ENCODE results near the gene ADAMTS17.

The ADAMTS17 gene

DNA sequence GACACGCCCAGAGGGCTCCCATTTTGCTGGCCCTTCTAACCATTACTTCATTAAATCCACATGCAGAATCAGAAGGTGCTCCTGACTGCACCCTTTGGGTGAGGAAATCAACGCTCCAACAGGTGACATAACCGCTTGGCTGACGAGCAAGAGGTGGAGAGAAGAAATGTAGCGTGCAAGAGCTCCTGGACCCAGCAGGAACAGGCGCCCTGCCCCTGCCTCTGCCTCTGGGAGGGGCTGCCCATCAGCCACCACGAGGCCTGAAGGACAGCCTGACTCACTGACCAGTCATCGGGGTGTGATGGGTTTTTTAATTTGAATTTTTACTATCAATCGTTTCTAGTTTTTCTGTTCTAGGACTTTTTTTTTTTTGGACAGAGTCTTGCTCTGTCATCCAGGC, 218.2 kb downstream of the ADAMTS17 start:
- no peak for DNase-seq

DNA sequence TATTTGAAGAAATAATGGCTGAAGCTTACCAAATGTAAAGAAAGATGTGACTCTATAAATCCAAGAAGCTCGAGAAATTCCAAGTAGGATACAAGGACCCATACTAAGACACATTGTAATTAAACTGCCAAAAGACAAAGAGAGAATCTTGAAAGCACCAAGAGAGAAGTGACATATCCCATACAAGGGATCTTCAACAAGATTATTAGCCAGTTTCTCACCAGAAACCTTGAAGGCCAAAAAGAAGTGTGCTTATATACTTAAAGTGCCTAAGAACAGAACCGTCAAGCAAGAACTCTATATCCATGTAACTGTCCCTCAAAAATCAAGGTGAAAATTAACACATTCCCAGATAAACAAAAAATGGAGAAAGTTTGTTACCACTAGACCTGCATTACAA, 220.5 kb downstream of the ADAMTS17 start:
- no peak for DNase-seq

DNA sequence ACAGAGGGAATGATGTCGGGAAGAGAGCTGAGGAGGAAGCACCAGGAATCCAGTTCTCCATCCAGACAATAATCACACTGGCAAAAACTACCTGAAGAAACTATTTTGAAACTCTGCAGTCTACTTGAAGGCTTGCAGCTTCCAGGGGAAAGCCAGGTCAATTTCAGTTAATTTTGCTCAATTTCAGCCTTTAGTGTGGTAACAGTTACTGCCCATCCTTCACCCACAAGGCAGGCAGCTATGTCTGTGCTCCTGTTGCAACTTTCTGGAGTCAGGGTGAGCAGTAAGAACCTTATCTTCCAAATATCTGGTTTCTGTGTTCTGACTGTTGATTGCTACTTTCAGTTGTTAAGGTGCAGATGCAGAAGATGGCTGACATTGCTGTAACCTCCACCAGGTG, 221.7 kb downstream of the ADAMTS17 start:
- DNase-seq: no peak

DNA sequence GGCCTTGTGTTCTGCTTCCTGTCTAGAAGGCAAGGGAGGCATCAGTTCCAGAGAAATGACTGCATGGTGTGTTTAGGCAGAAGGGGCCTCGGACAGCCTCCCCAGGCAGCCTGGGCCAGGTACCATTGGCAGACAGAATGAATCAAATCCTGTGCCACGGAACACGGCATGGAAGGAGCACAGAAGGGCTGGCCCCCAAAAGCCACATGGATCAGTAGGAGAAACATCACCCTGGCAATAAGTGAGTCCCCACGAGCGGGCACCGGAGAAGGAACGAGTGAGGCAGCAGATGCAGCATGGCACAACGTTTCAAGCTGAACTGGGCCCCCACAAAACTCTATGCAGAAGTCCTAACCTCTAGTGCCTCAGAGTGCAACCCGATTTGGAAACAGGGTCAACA, 223.2 kb downstream of the ADAMTS17 start:
- DNase-seq: no peak

DNA sequence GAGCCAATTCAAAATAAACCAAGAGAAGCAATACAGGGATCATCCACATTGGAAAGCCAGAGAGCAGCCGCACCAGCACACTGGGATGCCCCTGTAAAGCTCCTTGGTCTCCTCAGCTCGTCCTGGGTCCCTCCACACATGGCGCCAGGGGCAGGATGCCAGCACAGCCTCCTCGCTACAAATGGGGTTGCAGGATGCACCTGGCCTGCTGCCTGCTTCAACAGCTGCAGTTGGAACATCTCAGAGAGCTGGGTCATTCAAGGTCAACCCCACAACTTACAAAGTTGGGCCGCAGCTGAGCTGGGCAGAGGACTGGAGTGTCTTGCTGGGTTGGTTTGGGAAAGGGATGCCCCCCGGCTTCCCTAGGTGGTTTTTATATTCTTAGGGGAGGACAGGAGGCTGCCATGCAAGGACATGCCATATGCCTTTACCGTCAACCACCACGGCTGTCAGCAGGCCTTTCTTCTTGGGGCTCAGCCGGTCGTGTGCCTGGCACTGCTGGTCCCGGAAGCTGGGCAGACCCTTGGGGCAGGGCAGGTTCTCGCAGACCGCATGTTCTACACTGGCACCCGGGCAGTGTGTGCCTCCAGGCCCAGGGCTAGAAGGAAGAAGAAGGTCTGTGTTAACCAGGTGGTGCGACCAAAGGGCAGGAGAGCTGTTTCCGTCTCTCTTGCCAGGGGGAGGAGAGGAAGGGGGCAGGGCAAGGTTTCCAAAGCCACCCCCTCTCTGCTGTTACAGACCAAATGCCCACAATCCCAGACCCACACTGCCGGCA, 225.2 kb downstream of the ADAMTS17 start:
- no peak for DNase-seq

DNA sequence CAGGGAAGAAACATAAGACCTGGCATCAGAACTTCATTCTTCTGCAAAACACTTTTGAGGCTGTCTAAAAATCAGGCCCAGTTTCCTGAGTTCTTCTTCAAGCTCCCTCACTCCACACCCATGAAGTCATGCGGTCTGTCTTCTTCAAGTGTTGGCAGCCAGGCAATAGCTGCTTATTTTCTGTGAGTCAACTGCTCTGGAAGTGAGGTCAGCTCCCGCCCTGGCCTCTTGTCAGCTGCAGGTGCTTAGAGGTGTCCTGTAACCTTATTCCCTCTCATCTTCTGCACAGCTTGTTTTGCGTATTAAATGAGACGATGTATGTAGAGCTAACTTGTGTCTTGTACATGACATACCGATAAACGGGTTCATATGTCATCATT, 226.1 kb downstream of the ADAMTS17 start:
- no peak for DNase-seq

DNA sequence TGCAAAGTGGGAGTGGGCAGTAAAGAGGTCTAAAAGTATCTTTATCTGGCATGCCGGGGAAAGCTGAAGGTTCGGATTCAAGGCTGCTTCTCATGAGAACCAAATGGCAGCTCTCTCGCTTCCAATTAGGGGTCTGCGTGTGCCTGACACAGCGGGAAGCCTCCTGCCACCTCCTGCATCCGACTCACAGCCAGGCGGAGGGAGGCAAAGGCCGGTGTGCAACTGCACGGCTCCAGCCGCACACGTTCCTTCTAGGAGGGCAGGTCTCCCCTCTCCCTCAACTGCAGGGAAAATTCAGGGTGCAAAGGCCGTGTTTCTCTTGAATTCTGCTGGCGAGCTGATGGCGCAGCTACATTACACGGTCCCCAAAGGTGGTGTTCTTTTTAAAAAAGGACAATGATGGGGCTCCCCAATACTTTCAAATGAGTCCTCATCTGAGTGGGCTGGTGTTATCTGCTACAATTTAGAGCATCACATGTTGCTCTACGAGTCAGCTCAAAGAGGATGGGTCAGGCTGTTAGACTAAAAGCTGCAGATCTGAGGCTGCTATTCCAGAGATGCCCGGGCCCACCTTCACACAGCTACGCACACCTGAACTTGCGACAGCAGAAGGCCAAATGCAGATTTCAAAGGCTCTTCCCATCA, 226.6 kb downstream of the ADAMTS17 start:
- no peak for DNase-seq

DNA sequence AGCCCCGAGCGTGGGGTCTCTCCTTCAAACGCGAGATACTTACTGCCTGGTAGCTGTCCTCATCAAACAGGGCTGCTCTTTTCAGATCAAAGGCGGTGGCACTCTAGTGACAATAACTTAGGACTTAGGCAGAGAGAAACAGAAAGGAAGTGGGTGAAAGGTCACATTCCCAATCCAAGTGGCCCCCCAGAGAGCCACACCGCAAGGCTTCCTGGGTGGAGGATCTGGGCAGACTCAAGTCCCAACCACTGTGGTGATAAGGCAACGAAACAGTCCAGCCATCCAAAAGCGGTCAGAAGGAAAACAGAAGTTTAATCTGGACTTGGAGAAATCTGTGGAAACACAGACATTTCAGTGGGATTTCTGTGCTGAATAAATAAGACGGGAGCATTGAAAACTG, 227.2 kb downstream of the ADAMTS17 start:
- no peak for DNase-seq

DNA sequence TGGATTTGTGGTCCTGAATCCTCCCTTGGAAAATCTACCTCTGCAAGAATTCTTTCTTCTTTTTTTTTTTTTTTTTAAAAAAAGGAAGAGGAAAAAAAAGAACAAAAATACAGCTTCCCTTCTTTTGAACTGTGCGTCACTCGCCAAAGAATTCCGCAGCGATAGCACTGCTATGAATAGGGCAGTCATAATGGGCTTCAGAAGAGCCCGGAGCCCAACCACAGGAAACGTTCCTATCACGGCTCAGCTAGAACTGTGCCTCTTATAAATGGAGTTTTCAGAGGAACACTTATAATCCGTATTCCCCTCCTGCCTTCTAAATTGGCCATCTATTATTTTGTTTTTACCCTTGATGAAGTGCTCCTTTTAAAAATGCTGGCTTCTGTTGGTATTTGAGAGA, 227.7 kb downstream of the ADAMTS17 start:
- no peak for DNase-seq

DNA sequence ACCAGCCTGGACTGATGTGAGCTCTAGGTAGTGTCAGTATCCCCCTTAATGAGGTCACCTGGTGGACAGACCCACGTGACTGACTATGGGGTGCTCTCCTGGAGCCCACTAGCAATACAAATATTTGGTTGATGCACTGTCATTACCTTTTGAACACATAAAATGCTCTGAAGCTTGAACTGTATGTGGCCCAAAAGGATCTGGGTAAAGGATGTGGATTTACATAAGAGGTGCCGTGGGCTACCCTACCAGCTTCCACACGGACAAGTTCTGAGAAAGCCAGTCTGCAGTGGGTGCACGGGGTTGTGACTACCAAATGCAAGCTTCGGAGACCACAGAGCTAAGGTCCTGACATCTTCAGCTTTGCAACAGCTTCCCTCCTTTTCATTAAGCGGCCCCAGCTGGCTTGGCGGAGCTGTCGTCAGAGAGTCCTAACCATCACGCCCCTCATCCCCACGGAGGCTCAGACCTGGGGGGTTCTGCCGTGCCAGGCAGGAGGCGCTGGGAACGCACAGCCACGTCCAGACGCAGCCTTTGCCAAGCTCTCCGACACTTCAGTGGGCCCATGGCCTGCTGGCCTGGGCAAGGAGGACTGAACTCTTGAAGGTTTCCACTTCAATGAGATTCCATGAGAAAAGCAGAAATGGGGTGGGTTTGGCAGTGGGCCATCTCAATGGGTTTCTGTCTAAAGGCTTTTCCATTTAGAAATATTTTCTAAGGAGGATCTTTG, 228.3 kb downstream of the ADAMTS17 start:
- DNase-seq: no peak

DNA sequence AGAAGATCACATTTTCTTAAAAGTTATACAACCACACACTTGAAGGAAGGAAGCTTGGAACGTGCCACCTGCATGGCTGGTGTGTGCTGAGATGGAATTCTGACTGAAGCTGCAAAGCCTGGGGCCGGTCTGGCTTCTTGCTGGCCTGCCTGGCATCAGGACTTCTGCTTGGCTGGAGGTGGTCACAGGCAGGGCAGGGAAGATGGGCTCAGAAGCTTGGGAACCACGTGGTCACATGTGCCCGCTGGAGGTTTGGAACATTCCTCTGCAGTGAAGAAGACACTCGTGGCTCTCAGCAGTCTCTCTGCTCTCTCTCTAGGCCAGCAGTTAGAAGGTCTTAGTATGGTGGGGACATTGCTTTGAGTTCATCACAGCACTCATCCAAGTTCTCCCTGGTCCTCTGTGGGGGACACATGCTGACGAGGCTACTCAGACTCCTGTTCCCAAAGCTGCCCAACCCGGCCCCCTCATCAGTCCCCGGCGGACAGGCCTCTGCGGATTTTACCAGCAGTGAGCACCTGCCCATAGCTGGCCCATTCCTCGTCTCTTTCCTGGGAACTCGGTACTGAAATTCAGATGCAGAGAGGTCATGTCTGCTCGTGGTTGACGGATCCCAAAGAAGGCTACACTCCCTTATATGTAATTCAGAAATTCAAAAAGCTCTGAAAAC, 229.0 kb downstream of the ADAMTS17 start:
- DNase-seq: no peak

DNA sequence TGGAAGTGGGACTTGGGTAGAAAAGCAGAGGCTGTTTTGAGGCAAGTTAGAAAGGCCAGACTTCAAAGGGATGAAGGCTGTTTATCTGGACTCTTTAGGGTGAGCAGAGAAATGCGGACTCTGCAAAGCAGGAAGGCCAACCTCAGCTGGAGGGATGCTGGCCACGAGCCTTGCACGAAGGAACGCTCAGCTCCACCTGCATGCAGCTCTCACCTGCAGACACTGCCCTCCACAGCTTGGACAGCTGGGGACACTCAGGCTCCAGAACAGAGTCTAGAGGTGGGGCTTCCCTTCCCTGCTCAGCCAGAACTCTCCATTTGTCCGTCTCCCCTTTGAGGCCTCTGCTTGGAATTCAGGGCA, 229.7 kb downstream of the ADAMTS17 start:
- DNase-seq: no peak

DNA sequence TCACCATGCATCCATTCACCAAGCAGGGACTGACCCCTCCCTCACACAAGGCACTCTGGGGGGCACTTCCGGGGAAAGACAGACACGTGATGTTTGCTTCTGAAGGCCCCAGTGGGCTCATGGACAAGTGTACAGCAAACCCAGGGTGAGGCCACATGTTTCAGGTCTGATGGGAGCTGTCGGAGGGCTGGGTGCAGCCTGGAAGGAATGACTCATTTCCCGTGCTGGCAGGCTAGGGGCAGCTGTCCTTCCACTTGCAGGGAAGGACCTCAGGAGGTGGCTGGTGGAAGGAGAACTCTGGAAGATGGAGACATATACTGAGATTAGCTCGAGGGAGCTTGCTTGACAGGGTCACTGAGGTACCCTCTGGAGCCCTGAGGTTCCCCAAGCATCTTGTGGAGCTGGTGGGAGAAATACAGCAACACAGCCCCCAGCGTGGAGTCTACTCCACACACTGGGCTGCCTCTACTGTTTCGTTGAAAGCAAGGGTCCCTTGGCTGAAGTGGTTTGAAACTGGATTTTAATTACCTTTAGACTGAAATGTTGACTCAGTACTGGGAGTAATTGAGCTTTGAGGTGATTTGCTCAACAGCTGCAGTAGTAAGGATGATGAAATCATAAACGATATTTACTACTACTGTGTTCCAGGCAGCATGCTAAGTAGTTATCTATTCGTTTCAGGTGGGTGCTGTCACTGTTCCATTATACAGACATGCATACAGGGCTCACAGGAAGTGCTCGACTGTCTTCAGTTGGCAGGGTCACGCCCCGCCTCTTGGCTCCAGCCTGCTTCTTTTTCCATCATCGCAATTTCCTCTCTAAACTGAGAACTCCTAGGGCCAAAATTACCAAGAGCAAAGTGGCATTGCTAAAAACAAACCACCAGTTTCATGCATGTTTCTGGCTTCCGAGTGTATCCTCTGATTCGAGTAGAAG, 230.4 kb downstream of the ADAMTS17 start:
- no peak for DNase-seq

DNA sequence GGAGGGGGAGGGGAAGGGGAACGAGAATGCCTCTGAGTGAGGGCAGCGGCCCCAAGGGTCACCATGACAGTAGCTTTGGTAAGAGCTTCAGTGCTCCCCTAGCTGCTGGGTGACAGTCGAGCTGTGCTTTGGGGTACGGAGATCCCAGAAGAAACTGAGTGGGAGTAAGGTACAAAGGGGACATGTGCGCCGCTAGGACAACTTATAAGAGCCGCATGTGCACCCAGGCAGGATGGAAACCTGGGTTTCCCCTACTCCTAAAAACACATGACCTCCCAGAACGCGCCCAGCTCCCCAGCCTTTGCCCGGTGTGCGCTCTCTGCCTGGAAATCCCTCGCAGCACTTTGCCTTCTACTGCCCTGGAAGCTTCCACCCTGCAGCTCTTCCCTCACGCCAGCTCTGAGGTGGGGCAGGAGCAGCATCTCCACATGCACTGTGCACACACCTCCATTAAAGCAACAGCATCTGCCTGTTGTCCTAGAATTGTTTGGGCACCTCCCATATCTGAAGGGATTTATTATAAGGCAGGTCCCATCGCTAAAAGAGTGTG, 232.2 kb downstream of the ADAMTS17 start:
- DNase-seq: no peak

DNA sequence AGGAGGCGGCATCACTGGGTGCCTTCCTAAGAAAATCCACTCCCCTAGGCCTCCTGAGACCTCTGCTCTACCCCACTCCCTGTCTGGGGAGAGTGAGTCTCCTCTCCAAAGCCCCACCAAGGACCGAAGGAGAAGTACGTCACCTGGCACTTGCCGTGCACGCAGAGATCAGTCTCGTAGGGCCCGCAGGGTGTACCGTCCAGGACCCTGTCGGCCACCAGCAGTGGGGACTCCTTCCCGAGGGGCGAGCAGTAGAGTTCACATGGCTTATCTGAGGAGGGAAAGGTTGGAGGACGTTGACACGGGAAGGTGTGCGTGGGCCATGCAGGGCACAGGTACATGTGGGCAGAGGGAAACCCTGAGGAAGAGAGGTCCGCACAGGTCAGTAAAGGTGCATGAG, 232.9 kb downstream of the ADAMTS17 start:
- DNase-seq: no peak

DNA sequence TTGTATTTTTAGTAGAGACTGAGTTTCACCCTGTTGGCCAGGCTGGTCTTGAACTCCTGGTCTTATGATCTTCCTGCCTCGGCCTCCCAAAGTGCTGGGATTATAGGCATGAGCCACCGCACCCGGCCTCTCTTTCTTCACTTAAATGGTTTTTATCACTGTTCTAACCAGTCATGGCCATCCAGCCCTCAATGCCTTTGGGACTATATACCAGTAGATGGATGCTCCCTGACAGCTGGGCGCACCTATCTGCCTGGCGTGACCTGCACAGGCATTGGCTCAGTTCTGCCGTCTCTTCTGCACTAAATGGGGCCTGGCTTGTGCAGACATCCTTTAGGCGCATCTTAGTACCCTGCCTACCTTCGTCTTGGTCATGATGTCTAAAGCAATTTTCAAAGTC, 233.4 kb downstream of the ADAMTS17 start:
- DNase-seq: no peak

DNA sequence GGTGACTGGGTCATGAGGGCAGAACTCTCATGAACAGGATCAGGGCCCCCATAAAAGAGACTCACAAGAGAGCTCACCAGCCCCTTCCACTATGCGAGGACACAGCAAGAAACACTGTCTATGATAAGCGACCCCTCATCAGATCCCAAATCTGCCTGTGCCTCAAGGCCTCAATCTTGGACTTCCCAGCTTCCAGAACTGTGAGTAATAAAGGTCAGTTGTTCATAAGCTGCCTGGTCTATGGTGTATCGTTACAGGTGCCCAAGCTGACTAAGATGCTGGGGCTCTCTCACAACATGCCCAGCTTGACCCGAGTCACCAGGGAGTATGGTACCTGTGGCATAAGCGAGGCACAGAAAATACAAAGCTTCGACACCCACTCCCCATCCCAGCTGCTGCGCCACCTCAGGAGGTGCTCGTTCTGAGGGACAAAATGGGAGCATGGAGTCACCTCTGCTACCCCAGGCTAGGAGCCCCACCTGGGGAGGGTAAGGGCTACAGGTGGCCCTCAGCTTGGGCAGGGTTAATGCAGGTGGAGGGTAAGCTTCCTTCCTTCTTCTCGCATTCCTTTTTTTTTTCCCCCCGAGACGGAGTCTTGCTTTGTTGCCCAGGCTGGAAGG, 234.1 kb downstream of the ADAMTS17 start:
- no peak for DNase-seq

DNA sequence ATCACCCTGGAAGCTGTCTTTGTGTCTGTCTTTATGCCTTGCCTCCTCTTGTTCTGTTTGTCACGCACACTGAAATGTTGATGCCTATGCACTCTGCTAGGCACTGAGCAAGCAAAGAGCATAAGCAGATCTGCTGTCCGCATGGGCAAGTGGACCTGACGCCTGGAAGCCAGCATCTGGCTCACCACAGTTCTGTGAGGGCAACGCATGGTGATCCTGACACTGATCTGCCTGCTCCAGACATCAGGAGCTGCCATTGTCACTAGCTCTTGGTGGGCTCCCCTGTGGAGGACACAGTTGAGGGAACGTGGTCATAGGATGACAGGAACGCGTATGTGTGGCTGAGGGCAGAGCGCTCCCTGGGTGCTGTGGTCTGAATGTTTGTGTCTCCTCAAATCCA, 234.6 kb downstream of the ADAMTS17 start:
- DNase-seq: no peak

DNA sequence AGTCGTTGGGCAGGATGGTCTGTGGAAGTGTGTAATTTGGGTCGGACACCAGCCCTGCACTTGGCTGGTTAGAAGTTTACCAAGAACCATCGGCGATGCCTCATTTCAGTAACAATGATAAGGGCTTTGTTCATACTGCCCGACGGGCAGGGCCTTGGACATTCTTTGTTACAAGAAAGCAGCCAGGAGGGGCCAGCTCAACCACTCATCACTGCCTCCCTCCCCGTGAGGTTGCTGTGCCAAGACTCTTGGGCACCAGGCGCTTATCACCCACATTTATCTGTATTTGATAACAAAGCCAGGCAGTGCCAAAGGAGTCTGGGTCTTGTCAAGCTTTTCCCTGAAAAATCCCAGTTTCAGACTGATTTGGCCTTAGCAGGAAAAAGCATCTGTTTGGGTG, 235.0 kb downstream of the ADAMTS17 start:
- no peak for DNase-seq

DNA sequence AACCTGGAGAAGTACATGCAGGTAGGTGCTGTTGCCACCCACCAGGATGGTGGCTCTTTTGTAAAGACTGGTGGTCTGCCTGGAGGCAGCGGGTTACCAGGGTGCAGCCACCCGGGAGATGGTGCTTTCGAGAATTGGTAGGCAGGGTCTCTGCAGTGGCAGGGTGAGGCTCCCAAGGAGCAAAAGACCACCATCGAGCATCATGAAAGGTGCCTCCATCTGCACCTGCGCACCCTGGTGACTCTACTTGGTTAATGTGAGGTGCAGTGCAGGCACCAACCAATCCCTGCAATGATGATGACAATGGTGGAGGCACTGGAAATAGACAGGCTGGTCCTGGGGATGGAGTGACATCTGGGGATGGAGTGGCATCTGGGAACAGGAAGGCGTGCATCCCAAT, 236.7 kb downstream of the ADAMTS17 start:
- no peak for DNase-seq

DNA sequence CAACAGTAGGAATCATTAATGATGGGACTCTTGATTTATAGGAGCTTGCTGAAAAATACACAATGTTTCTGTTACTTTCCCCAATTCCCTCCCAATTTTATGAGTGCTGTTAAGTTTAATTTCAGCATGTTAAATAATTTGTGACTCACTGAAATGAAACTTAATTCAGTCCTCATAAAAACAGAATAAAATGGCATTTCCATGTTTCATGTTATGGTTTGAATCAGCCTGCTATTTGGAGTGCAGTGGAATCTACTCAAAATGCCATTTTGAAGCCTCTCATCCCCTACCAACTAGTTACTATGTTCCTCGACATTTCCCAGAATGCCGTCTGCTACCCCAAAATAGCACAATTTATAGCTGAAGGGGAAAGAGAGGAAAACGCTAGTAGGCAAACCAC, 237.5 kb downstream of the ADAMTS17 start:
- DNase-seq: no peak

DNA sequence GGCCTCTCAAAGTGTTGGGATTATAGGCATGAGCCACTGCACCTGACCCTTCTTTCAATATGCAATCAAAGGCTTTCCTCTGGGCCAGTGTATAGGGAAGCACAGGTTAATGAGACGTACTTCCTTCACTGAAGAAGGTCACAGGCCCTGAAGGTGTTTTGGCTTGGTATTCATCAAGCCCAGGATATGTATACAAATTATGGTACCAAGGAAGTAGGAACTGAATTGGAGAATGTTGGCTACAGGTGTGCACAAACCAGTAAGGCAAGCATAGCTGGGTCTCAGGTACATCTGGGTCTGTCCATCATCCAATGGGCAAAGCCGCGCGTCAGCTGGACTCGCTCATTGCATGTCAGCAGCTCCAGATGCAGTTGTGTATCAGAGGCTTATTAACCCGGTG, 237.9 kb downstream of the ADAMTS17 start:
- no peak for DNase-seq
